D721Med (cell line): ENCODE results near the gene MYO19.

Experiments
- DNase-seq: peaks from one replicate; pipeline ENCODE4 v3.0.0; 2011; ENCODE audit warnings: low spot score; ENCODE audit not compliant: insufficient read length
- FAIRE-seq: peaks from 2 replicates; lab custom pipeline; 2011; peaks lifted over from hg19 to GRCh38; lab: Jason Lieb, UNC
- TF ChIP-seq, protein P1 (sequence below): IDR thresholded peaks from 2 replicates; pipeline ENCODE4 v1.5.1; 2012; ENCODE audit warnings: mild to moderate bottlenecking, control low read depth; ENCODE audit not compliant: insufficient read depth; ENCODE audit errors: missing control alignments

The MYO19 gene

GRCh38 chr17:36550491-36551417 is 16.1 kb upstream of the MYO19 start:
- TF ChIP-seq, protein P1, sequence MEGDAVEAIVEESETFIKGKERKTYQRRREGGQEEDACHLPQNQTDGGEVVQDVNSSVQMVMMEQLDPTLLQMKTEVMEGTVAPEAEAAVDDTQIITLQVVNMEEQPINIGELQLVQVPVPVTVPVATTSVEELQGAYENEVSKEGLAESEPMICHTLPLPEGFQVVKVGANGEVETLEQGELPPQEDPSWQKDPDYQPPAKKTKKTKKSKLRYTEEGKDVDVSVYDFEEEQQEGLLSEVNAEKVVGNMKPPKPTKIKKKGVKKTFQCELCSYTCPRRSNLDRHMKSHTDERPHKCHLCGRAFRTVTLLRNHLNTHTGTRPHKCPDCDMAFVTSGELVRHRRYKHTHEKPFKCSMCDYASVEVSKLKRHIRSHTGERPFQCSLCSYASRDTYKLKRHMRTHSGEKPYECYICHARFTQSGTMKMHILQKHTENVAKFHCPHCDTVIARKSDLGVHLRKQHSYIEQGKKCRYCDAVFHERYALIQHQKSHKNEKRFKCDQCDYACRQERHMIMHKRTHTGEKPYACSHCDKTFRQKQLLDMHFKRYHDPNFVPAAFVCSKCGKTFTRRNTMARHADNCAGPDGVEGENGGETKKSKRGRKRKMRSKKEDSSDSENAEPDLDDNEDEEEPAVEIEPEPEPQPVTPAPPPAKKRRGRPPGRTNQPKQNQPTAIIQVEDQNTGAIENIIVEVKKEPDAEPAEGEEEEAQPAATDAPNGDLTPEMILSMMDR = no peak
- no peak for FAIRE-seq
- DNase-seq = no peak

DNA sequence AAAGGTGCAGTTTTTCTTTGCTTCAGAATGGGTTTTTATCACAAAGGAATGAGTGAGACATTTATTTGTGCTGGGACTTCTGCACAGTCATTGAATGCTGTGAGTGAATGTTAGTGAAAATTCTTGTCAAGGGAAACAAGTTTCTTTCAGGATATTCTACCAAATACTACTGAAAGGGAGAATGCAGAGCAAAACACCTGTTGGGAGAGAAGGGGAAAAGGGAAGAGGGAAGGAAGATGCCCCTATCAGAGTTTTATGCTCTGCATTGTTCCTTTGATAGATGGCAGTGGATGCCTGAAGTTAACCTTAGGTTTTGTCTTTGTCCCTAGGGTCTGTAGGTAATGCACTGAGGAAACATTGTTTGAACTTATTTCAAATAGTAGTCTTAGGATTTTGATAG is 13.1 kb upstream of the MYO19 start:
- no peak for DNase-seq
- TF ChIP-seq, protein P1 = no peak
- no peak for FAIRE-seq

GRCh38 chr17:36546418-36547093 is 11.9 kb upstream of the MYO19 start:
- FAIRE-seq = no peak
- TF ChIP-seq, protein P1 = no peak
- no peak for DNase-seq

- peak; percentile 56 for DNase-seq
- FAIRE-seq = no peak
Observed at GRCh38 chr17:36545465-36546417, 11.1 kb upstream of the MYO19 start.

DNA sequence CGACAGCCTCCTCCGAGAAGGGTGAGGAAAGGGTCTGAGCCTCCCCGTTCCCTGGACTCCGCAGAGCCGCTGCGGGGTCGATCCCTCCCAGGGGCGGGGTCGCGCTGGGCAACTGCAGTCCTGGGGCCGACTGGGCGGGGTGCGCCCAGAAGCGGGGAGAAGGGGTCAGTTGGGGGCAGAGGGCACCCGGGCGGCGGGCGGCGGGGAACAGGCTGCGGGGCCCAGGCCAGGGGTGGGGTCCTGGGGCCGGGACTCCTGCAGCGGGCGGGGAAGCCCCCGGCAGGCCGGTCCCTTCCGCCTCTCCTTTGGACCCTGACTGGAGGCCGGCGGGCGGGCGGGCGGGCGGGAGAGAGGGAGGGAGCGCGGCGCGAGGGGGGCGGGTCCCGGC is 10.4 kb upstream of the MYO19 start:
- no peak for DNase-seq
- TF ChIP-seq, protein P1 = no peak
- FAIRE-seq = no peak

More at GRCh38 chr17:36545465-36546417, 11.1 kb upstream of the MYO19 start:
- TF ChIP-seq, protein P1 = no peak

GRCh38 chr17:36544307-36545076 is 9.8 kb upstream of the MYO19 start, which contains the start of gene GGNBP2:
Gene GGNBP2 (plus strand): TSS chr17:36544919. CDS start chr17:36545725, 806 bp downstream.
- FAIRE-seq = no peak

More at GRCh38 chr17:36544307-36545076, 9.8 kb upstream of the MYO19 start, which contains the start of gene GGNBP2:
- peak; percentile 55 for DNase-seq
- TF ChIP-seq, protein P1 = no peak
